A549 treated with DMSO at 1 μM for 4 hours (cell line): ENCODE data around the gene SNTG2. TPM values are rescaled to one million over a fixed set of nuclear protein-coding genes. Genes with fewer than 3 reads are reported as not detected.

ENCODE experiments used
- total RNA-seq: library from RNA; stranded (reverse); fragments of 200-300 nt; extraction: Qiagen RNA extraction; gene quantifications from 5 replicates; pipeline ENCODE4 v1.2.3, GENCODE V29; 2022; ENCODE audit warnings: low read depth

The SNTG2 gene
- not detected in 5 replicates for total RNA-seq

DNA sequence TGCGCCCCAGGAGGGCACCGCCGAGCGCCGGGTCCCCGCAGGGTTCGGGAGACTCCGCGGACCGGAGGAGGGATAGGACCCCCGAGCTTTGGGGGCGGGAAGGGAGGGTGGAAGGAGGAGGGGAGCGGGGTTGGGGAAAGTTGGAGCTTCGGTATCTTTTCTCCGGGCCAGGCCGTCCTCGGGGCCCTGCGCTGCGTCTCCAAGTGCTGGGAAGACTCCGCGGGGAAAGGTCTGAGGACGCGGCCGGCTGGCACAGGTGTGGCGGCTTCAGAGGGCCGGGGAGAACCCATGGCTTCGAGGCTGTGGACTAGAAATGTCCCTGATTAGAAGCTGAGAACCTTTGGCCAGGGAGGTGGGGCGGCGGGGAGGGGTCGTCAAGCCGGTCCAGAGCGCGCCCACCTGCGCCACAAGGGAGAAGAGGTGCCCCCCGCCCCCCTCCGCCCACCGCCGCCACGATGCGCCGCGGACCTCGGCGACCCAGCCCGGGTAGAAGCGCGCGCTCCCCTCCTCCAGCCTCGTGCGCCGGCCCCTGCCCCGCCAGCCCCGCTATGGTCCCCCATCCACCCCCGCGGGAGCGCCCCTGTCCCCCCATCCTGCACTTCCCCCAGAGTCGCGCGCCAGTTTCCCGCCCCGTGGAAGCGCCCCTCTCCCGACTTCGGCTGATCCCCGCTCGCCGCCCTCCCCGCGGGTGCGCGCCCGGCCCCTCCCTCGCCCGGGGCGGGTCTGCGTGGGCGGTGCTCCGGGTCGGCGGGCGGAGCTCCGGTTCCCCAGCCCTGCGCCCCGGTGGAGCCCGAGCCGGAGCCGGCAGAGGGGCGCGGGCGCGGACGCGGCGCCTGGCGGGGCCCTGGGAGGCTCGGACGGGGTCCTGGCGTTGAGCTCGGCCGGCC, at the start of gene SNTG2:
Gene SNTG2, plus strand, starts transcription at position 770 of the 887 bp plus-strand sequence. CDS start 148 bp downstream, outside the sequence.

GRCh38 chr2:1413156-1413710, 462.6 kb downstream of the SNTG2 start, which contains the start of gene TPO:
TSS of gene TPO (plus strand) at chr2:1413463. CDS start at chr2:1414409, 946 bp downstream.

